NCI-H345 (cell line): ENCODE measurements around the gene NDE1.
"Not testable (repeated sequence)": the region's sequence is repeated elsewhere in the genome, so short reads cannot be mapped to it uniquely, and the experiment has no call there.

ENCODE experiments used
- DNase-seq: peaks from one replicate; lab custom pipeline; 2025; lab: John Stamatoyannopoulos, UW

NDE1 gene, protein sequence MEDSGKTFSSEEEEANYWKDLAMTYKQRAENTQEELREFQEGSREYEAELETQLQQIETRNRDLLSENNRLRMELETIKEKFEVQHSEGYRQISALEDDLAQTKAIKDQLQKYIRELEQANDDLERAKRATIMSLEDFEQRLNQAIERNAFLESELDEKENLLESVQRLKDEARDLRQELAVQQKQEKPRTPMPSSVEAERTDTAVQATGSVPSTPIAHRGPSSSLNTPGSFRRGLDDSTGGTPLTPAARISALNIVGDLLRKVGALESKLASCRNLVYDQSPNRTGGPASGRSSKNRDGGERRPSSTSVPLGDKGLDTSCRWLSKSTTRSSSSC

DNA sequence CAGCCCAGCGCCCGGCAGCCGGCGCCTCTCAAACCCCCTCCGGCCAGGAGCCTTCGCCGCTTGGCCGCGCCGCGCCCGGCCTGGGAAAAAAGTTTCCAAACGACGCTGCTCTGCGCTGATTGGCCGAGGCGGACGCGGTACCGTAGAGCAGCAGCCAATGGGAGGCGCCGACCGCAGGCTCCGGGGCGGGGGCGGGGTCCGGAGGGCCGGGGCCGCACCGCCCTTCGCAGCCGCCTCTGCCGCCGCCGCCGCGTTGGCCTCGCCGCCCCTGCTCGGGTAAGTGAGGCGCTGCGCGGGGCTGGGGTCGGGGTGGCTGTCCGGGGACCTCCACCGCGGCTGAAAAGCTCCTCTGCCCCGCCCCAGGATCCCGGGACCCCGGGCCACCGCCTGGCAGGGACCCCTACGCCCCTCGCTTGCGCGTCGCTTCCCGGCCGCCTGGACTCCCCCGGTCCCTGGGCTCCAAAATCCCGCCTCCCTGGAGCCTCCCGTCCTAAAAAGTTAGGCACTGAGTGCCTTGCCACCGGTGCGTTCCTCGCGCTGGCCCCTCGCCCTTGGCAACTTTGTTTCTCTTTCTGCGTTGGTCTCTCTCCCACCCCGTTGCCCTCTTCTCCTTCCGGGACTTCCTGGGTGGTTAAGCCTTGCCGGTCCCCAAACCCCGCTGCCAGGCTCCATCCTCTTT lies at the start of gene NDE1:
TSS of gene NDE1 (plus strand) at position 227 of the 679 bp plus-strand sequence. CDS start 14,534 bp downstream, outside the sequence.
- DNase-seq: peak; percentile 88

DNA sequence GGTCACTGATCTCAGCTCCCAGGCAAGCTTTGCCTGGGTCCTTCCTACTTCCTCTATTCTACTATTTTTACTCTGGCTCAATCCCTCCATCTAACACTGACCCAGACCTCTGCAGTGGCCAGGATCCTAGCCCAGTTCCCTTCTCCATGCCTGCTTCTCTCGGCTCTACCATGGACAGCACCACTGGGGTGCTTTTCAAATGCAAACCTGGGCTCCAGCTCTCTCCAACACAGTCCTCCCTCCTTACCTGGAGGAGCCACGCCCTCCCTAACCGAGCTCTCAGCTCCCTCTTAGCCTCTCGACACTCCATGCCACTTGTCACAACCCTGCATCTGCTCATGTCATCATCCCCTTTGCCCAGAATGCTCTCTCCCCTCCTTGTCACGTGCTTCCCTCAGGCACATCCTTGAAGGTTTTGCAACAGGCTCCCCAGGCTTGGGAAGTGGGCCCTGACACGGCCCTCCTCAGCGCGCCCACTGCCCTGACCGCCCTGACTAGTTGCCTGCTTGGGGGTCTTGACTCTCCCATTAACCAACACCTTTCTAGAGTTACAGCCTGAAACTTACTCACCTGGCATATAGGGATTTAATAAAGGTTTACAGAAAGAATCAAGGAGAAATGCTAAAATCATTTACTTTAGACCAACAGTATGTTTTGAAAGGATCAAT lies 48.7 kb upstream of the NDE1 start:
- DNase-seq: no peak

DNA sequence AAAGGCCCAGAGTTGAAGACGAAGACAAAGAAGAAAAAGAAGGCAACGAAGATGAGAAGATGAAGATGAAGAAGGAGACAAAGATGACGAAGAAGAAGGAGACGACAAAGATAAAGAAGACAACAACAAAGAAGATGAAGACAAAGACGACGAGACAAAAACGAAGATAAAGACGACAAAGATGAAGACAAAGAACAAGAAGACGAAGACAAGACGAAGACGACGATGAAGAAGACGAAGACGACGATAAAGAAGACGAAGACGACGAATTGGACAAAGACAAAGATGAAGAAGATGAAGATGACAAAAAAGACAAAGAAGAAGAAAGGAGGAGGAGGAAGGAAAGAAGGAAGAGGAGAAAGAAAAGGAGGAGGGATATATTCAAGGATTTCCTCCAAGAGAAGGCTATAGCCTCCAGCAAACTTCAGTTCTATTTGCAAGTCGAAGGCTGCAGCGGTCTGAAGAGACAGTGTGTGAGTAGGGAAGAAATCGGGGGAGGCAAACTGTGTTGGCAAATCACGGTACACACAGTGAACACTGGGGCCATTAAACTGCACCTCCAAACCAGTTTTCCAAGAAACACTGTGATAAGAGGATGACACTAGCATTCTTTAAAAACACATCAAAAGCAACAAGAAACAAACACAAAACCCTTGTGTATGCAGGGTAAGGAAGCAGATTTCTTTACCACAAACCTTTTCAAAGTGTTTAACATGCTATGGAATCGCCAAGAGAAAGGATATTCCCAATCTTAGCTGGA lies 47.6 kb upstream of the NDE1 start:
- DNase-seq: no peak

DNA sequence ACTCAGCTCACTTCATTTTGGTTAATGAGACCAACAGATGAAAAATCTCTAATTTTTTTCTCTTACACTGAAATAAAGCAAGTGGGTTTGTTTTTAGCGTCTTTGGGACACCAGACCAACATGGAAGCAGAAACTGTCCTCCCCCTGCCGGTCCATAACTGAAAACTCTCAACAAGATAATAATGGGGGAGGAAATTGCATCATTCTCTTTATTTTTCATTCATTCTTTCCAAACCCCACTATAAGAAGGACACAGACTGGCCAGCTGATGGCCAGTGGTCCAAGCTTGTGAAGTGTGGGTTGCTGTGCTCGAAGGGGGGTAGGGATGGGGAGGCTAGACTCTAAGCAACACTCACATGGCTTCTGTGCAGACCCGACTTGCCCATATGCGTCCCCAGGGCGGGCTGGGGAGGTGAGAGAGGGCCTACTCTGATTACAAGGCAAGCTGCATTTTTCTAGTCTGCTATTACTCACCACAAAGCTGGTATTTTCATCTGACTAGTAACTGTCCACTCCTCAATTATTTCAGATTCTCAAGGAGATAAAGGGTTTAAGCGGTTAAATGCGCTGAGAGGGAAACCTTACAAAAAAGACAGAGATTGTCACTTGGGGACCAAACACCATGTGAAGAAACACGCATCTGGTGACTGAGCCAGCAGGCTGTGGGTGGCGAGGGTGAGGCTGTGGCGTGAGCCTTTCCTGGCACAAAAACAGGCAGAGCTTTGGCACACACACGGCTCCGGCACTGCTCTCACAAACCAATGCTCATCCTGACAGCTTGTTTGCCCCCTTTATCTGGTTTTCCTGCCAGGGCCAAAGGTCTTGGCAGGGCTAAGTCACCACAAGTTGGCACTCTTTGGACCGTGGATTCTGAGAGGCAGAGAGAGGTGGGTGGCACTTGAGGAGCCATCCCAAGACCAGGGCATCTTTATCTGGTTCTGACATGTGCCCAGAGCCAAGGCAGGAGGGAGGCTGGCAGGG lies 45.3 kb upstream of the NDE1 start:
- no peak for DNase-seq

DNA sequence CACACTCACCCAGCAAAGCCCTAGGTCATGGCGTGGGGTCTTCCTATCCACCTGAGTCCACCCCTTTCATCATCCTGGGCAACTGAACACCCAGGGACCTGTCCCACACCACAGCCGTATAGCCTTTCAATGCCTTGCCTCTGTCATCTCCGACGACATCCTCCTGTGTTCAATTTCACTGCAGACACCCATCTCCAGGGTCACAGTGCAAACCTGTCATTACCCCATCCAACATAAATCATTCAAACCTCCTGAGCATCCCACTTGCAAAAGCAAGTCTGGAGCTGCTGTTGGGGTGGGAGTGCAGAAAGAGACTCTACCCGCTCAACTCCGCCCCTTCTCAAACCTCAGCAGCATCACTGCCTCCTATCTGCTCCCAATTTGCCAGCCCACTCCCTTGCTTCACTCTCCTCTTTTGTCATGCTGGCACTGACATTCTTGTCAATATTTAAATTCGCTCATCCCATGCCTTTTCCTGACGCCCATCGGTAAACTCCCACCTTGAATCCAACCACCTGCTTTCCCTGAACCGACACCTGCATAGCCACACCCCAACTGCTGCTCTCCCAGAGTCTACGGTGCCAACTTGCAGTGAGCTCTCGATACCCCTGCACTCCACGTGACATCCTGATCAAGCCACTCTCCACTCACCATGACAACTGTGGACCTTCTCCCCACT lies 44.1 kb upstream of the NDE1 start:
- DNase-seq: no peak

DNA sequence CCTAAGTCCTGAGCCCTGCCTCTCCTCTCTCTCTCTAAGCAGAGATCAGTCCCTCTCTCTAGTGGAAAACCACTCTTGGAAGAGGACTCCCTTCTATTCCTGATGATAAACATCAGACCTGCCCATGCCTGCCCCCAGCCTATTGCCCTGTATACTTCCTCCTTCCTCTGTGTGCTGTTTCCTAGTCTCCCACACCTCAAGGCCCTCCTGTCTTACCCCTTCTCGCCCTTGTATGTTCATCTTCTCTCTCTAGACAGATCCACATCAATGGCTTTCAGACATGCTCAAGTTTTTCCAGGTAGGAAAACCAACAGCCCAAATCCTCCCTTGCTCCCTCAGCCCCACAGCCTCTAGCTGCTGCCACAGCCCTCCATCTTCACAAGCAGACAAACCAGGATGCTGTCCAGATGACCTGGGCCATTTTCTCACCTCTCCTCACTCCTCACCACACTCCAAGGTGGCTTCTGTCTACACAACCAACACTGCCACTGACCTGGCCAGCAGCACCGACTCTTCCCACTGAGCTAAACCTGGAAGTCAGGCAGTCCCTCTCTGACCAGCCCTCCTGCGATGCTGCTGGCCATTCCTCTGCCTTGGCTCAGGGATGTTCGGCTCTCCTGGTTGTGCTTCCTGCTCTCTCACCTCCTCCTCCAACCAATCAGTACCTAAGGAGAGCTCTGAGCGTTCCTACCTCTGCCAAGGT lies 43.4 kb upstream of the NDE1 start:
- no peak for DNase-seq

DNA sequence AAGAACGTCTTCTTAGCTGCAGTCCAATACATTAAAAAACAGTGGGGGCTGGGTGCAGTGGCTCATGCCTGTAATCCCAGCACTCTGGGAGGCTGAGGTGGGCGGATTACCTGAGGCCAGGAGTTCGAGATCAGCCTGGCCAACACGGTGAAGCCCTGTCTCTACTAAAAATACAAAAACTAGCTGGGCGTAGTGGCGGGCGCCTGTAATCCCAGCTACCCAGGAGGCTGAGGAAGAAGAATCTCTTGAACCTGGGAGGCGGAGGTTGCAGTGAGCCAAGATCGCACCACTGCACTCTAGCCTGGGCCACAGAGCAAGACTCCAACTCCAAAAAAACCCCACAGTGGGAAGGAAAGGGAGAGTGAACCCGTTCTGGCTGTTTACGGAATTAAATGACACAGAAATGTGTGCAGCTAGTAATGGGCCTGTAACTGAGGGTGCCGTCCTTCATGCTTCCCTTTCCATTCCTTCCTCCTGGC lies 42.8 kb upstream of the NDE1 start:
- DNase-seq: not testable (repeated sequence)

DNA sequence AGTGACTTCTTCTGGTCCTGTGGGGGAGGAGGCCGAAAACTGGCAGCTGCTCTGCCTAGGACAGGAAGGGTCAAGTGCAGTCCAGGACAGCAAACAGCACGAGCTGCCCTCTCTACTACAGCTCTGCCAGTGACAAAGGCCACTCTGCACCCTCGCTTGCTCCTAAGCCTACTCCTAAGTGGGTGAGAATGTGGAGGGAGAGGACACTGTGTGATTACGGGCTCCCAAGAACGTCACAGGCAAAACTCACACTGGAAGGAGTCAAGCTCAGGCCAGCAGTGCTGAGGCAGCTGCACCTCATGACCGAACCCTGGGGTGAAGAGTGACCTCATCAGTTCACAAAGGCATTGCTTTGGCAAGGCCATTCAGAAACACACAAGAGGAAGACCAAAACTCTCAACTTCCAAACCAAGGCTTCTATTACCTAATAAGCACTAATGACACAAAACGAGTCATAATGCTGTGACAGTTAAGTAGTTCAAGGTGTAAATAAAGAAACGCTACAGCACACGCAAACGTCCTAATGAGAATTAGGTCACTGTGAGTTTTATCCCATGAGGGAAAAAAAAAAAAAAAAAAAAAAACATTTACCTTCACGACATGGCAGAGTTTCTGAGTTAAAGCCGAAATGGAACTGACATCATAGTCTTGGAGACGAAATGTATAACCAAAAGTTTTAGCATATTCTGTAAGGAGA lies 42.2 kb upstream of the NDE1 start:
- no peak for DNase-seq

DNA sequence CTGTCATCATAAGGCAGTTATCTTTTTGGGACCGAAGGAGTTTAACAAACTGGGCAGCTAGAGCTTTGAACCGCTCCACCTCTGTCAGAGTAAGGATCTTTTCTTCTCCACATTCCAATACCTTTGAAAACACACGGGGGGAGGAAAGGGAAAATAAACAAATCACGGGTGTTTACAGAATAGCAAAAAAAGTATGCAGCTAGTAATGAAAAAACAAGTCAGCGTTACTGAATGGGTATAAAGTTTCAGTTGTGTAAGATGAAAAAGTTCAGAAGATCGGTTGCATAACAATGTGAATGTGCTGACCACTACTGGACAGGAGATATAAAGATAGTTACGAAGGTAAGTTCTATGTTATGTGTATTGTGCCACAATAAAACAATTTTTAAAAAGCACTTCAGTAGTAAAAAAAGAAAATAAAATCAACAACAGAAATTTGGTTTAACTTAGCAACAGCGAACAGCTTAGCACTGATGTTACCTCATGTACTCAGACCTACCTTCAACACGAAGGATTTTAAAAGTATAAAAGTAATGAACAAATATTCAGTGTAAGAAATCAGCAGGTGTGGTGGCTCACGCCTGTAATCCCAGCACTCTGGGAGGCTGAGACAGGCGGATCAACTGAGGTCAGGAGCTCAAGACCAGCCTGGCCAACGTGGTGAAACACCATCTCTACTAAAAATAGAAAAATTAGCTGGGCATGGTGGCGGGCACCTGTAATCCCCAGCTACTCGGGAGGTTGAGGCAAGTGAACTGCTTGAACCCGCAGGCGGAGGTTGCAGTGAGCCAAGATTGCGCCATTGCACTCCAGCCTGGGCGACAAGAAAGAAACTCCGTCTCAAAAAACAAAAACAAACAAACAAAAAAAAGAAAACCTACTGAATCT lies 41.4 kb upstream of the NDE1 start:
- no peak for DNase-seq

DNA sequence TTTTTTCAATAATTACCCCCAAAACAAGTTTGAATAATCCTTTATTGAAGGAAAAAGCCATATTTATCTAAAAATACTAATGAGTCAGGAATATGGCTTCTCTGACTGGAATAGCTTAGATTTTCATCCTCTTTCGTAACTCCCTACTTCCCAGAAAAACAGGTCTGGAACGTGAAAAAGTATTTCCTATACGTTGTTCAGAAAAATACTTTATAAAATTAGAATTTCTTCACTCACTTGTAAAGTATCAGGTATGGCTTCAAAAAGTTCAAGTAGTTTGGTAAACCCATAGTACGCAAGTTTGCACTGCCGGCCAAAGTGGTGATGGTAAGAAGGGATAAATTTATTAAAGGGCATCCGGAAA lies 40.8 kb upstream of the NDE1 start:
- DNase-seq: no peak

DNA sequence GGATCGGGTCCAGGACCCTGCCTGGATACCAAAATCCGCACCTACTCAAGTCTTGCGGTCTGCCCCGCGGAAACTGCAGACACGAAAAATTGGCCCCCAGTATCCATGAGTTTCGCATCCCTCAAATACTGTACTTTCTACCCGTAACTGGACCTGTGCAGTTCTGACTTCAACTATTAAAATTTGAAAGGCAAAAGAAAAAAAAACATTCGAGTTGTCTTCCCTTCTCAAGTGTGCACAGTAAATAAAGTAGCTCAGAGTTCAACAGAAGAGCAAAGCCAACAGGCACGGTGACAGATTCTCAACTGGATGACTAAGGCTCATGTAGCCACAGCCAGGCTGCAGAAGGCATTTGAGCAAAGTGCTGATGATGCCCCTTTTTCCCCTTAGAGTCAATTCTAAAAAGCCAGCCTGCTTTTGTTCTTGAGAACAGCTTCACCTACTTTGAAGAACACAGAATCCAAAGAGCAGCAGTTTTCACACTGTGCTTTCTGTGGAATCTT lies 39.6 kb upstream of the NDE1 start:
- no peak for DNase-seq

DNA sequence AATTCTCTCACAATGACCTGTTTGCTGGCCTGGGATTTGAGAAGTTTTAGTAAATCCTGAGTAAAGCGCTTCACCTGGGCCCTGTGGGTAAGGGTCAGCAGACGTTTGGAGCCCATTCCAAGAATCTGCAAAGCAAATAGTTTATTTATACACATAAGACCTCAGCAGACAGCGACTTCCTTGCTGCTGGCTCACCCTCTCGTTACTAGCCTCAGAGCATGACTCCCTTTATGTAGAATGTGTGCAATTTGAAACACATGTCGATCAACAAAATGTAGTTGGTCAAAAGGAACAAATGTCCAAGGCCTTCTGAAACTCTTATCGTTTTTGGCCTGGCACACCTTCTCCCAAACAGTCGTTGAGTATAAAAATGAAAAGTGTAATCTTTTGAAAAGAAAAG lies 38.4 kb upstream of the NDE1 start:
- no peak for DNase-seq

DNA sequence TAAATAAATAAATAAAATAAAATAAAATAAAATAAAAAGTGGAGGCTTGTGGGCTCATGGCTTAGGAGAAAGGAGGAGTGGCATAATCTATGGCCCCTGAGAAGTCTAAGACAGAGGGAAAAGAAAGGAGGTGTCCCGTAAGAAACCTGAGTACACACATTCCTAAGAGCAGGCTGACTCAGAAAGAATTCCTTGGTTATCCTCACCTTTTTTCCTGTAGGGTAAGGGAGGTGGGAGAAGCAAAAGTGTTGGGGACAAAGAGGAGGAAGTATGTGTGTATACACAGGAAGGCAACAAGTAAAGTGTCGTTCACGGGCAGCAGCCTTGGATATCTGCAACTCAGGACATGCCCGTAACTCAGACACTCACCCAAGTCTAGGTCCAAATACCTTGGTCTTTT lies 36.4 kb upstream of the NDE1 start:
- no peak for DNase-seq

DNA sequence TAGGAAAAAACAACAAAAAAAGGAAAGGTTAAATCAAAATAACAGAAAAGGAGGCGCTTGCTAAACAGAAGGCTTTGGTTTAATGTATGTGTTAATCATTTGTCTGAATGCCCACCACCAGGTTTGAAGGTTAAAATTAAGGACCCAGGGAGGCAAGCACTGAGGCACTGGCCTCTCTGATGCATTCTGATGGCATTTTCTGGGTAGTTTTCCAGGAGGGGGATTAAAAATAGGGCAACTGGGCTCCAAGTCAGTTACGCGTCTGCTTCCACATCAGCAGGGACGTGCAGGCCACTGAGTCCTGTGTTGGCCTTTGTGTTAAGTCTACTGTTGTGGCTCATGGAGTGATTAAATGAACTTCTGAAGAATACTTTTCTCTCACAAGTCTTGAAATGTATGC lies 34.0 kb upstream of the NDE1 start:
- no peak for DNase-seq

DNA sequence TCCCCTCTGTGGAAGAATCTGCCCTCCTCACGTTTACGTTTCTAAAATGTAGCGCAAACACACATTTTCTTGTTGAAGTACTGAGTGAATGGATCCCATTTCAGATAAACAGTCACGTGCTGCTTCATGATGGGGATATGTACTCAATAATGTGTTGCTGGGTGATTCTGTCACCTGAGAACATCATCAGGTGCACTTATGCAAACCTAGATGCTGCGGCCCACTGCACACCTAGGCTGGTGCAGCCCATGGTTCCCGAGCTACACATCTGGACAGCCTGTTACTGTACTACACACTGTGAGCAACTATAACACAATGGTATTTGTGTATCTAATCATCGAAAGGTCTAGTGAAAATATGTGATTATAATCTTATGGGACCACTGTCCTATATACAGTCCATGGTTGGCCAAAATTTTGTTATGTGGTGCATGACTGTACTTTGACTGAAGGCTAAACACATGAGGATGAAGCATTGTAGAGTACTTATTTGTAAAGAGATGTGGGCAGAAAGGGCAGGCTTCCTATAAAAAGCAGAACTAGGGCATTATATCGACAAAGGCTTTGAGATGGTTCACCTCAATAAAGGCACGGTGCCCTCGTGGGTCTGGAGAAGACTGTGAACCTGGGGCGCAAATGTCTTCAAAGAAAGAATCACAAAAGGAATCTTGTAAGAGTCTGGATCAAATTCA lies 33.4 kb upstream of the NDE1 start:
- DNase-seq: no peak

DNA sequence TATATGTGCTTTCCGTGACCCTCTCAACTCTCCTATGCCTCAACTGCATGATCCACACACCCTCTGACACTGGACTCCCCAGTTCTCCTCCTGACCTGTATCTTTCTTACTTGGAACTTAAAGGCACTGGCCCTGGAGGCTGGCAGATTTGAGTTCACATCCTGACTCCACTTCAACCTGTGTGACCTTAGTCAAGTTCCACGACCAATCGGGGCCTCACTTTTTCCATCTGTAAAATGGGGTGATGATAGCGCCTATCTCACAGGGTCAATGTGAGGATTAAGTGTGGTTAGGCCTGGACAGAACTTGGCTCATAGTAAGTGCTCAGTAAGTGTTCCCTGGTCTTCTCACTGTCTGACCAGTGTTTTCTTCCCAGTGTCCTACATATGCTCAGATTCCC lies 32.1 kb upstream of the NDE1 start:
- DNase-seq: no peak

DNA sequence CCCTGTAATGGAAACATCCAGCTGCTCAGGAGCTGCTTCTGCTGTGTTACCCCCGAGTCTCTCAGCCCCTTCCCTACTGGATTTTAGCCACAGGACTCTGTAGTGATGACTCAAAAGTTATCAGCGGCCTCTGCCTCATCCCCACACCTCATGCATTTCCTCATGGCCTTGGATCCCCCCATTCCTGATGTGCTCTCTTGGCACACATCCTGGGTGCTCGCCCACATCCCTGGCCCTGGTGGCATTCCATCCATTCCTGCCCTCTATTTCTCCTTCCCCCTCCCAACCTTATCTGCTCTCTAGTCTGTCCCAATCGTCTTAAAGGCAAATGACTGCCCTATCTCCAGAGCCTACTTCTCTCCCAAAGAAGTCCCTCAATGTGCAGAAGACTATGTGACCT lies 31.7 kb upstream of the NDE1 start:
- no peak for DNase-seq
